Superior temporal gyrus (tissue), 1 donor: Measurements from ENCODE around the gene QSOX2.
A peak's percentile ranks its signal among the peaks of the same experiment; 100 is the strongest.

Source experiments
- DNase-seq: peaks from one replicate; pipeline ENCODE4 v3.0.0-alpha.2; 2016; ENCODE audit errors: extremely low spot score

QSOX2 gene

GRCh38 chr9:136245219-136246150 is at the start of gene QSOX2:
QSOX2 (minus strand) TSS chr9:136245812; CDS start chr9:136245803, 9 bp downstream.
- DNase-seq = peak; percentile 73

GRCh38 chr9:136295055-136295454 is 49.4 kb upstream of the QSOX2 start:
- DNase-seq = no peak

- DNase-seq = no peak
These were observed 48.8 kb upstream of the QSOX2 start for GRCh38 chr9:136294437-136294836.

- DNase-seq = no peak
These were observed 48.0 kb upstream of the QSOX2 start for GRCh38 chr9:136293476-136294077.

- DNase-seq = no peak
These were observed 47.2 kb upstream of the QSOX2 start for GRCh38 chr9:136292591-136293448.

- no peak for DNase-seq
These were observed 46.5 kb upstream of the QSOX2 start for GRCh38 chr9:136292026-136292538.

GRCh38 chr9:136291306-136292025 is 45.9 kb upstream of the QSOX2 start:
- DNase-seq = no peak

GRCh38 chr9:136290508-136291000 is 44.9 kb upstream of the QSOX2 start:
- no peak for DNase-seq

- DNase-seq = no peak
These were observed 44.3 kb upstream of the QSOX2 start for GRCh38 chr9:136289651-136290507.

- no peak for DNase-seq
These were observed 42.5 kb upstream of the QSOX2 start for GRCh38 chr9:136287960-136288753.

- DNase-seq = no peak
These were observed 41.4 kb upstream of the QSOX2 start for GRCh38 chr9:136286987-136287379.

GRCh38 chr9:136286359-136286986 is 40.9 kb upstream of the QSOX2 start:
- DNase-seq = no peak

- DNase-seq = no peak
These were observed 40.1 kb upstream of the QSOX2 start for GRCh38 chr9:136285501-136286358.

GRCh38 chr9:136284951-136285350 is 39.3 kb upstream of the QSOX2 start:
- no peak for DNase-seq

- no peak for DNase-seq
These were observed 38.7 kb upstream of the QSOX2 start for GRCh38 chr9:136284311-136284710.

GRCh38 chr9:136283291-136284235 is 38.0 kb upstream of the QSOX2 start:
- DNase-seq = peak; percentile 81
